GM23338 (cell line): ENCODE measurements around the gene SCTR. TPM values are rescaled to one million over a fixed set of nuclear protein-coding genes. Genes with fewer than 3 reads are reported as not detected.

ENCODE experiments used
- ATAC-seq: fragments of 200-7000 bp; cut with Tn5 transposase; 3 replicates; pipeline ENCODE4 v1.9.1; 2020
- DNase-seq: peaks from one replicate; pipeline ENCODE4 v3.0.0-alpha.2; 2015; ENCODE audit warnings: low spot score
- H2AFZ ChIP-seq: fragments of 200-600 bp; sonication (generic); 2 replicates; pipeline ENCODE4 v1.8.0; 2016; ENCODE audit warnings: antibody characterized with exemption, mild to moderate bottlenecking, moderate library complexity
- H3F3A ChIP-seq: fragments of 200-600 bp; sonication (generic); replicated peaks from 2 replicates; pipeline ENCODE4 v1.8.0; 2017; ENCODE audit warnings: antibody characterized with exemption, mixed run types, low read depth
- H3K27ac ChIP-seq: fragments of 200-600 bp; sonication (generic); 2 replicates; pipeline ENCODE4 v1.6.1; 2016; ENCODE audit warnings: low read depth
- H3K27me3 ChIP-seq: fragments of 200-600 bp; sonication (generic); 2 replicates; pipeline ENCODE4 v1.8.0; 2016; ENCODE audit warnings: mild to moderate bottlenecking, mixed run types, moderate library complexity; ENCODE audit not compliant: insufficient read depth
- H3K36me3 ChIP-seq: fragments of 200-600 bp; sonication (generic); 2 replicates; pipeline ENCODE4 v1.8.0; 2016; ENCODE audit warnings: mild to moderate bottlenecking; ENCODE audit not compliant: insufficient read depth
- H3K4me1 ChIP-seq: fragments of 200-600 bp; sonication (generic); 2 replicates; pipeline ENCODE4 v1.8.0; 2016; ENCODE audit warnings: mild to moderate bottlenecking, moderate library complexity; ENCODE audit not compliant: insufficient read depth
- H3K4me2 ChIP-seq: fragments of 200-600 bp; sonication (generic); 2 replicates; pipeline ENCODE4 v1.7.1; 2017; ENCODE audit warnings: mixed run types
- H3K4me3 ChIP-seq: fragments of 200-600 bp; sonication (generic); 2 replicates; pipeline ENCODE4 v1.6.1; 2016; ENCODE audit warnings: mixed run types
- H3K79me2 ChIP-seq: fragments of 200-600 bp; sonication (generic); replicated peaks from 2 replicates; pipeline ENCODE4 v1.8.0; 2017; ENCODE audit warnings: mild to moderate bottlenecking; ENCODE audit not compliant: insufficient read depth
- H3K9me2 ChIP-seq: fragments of 200-600 bp; sonication (generic); 2 replicates; pipeline ENCODE4 v1.8.0; 2017; ENCODE audit not compliant: insufficient read depth
- H4K20me1 ChIP-seq: fragments of 200-600 bp; sonication (generic); replicated peaks from 2 replicates; pipeline ENCODE4 v1.8.0; 2017; ENCODE audit warnings: mild to moderate bottlenecking; ENCODE audit not compliant: insufficient read depth
- H3K27ac Mint-ChIP-seq: 2 replicates; pipeline ENCODE4 v1.8.0; 2020; ENCODE audit warnings: inconsistent platforms, mild to moderate bottlenecking, moderate library complexity, mixed read lengths
- H3K27me3 Mint-ChIP-seq: 3 replicates; pipeline ENCODE4 v1.8.0; 2022; ENCODE audit warnings: low read depth, mild to moderate bottlenecking, moderate library complexity, mixed read lengths, inconsistent platforms; ENCODE audit not compliant: insufficient read depth, poor library complexity
- H3K36me3 Mint-ChIP-seq: 3 replicates; pipeline ENCODE4 v1.8.0; 2021; ENCODE audit warnings: low read depth, mild to moderate bottlenecking, inconsistent platforms, moderate library complexity, mixed read lengths
- H3K4me1 Mint-ChIP-seq: 3 replicates; pipeline ENCODE4 v1.8.0; 2020; ENCODE audit warnings: mild to moderate bottlenecking, inconsistent platforms, mixed read lengths
- H3K4me3 Mint-ChIP-seq: 3 replicates; pipeline ENCODE4 v1.8.0; 2021; ENCODE audit warnings: moderate library complexity, mild to moderate bottlenecking, inconsistent platforms, mixed read lengths
- H3K9me3 Mint-ChIP-seq: 3 replicates; pipeline ENCODE4 v1.8.0; 2020; ENCODE audit warnings: moderate library complexity, mild to moderate bottlenecking, inconsistent platforms, mixed read lengths
- CREB1 ChIP-seq: fragments of 250-450 bp; sonication (Bioruptor Pico); IDR thresholded peaks from 2 replicates; pipeline ENCODE4 v1.5.0; 2020; ENCODE audit warnings: low read depth, mild to moderate bottlenecking, moderate library complexity
- EZH2 ChIP-seq: fragments of 200-600 bp; sonication (generic); IDR thresholded peaks from one replicate; pipeline ENCODE4 v1.8.0; 2017; ENCODE audit warnings: antibody characterized with exemption, mild to moderate bottlenecking, low read depth; ENCODE audit not compliant: unreplicated experiment
- EZH2phosphoT487 ChIP-seq: fragments of 200-600 bp; sonication (generic); IDR thresholded peaks from one replicate; pipeline ENCODE4 v1.8.1; 2018; ENCODE audit warnings: antibody characterized with exemption; ENCODE audit not compliant: unreplicated experiment
- JUNB ChIP-seq: IDR thresholded peaks from one replicate; pipeline ENCODE4 v1.6.1; 2016; ENCODE audit warnings: antibody characterized with exemption; ENCODE audit not compliant: unreplicated experiment
- NANOG ChIP-seq: IDR thresholded peaks from 2 replicates; pipeline ENCODE4 v1.6.1; 2016; ENCODE audit warnings: antibody characterized with exemption, borderline replicate concordance
- POLR2AphosphoS5 ChIP-seq: IDR thresholded peaks from 2 replicates; pipeline ENCODE4 v1.6.1; 2016; ENCODE audit warnings: antibody characterized with exemption, low read depth
- STAT1 ChIP-seq: IDR thresholded peaks from one replicate; pipeline ENCODE4 v1.6.1; 2016; ENCODE audit warnings: antibody characterized with exemption; ENCODE audit not compliant: unreplicated experiment
- ZNF114 ChIP-seq: fragments of 250-450 bp; sonication (Bioruptor Pico); IDR thresholded peaks from 2 replicates; pipeline ENCODE4 v1.5.0; 2020; ENCODE audit warnings: mild to moderate bottlenecking, moderate library complexity
- ZNF331 ChIP-seq: fragments of 250-450 bp; sonication (Bioruptor Pico); IDR thresholded peaks from 2 replicates; pipeline ENCODE4 v1.5.0; 2020; ENCODE audit warnings: low read depth, mild to moderate bottlenecking, moderate library complexity
- polyA plus RNA-seq: library from polyadenylated mRNA; unstranded; fragments of >200 nt; fragmentation: Nextera tagmentation; extraction: Ambion mirVana; gene quantifications from 2 replicates; pipeline ENCODE4 v1.2.1, GENCODE V29; 2016
- total RNA-seq: library from RNA; depleted of rRNA; stranded (reverse); fragments of >200 nt; shearing (Covaris generic); gene quantifications from 2 replicates; pipeline ENCODE4 v1.2.3, GENCODE V29; 2014
- TF ChIP-seq, protein P1 (sequence below): fragments of 250-450 bp; sonication (Bioruptor Pico); IDR thresholded peaks from 2 replicates; pipeline ENCODE4 v1.5.0; 2020; ENCODE audit warnings: mild to moderate bottlenecking, moderate library complexity
- TF ChIP-seq, protein P2 (sequence below), 2 experiments: fragments of 200-600 bp in 1 of 2; sonication (generic) in 1 of 2; conservative IDR thresholded peaks; 2 replicates each; pipeline versions ENCODE4 v1.5.1 to v1.6.1; 2016 to 2017; ENCODE audit warnings: antibody characterized with exemption in 2 of 2, low read depth in 2 of 2, mild to moderate bottlenecking in 2 of 2, moderate library complexity in 1 of 2
- TF ChIP-seq, protein P3 (sequence below): IDR thresholded peaks from 2 replicates; pipeline ENCODE4 v1.6.1; 2016; ENCODE audit warnings: antibody characterized with exemption
- TF ChIP-seq, protein P4 (sequence below): IDR thresholded peaks from one replicate; pipeline ENCODE4 v1.6.1; 2018; ENCODE audit warnings: antibody characterized with exemption; ENCODE audit not compliant: unreplicated experiment

Gene SCTR
- total and polyA plus RNA-seq, 2 experiments from 2014 or later = not detected

DNA sequence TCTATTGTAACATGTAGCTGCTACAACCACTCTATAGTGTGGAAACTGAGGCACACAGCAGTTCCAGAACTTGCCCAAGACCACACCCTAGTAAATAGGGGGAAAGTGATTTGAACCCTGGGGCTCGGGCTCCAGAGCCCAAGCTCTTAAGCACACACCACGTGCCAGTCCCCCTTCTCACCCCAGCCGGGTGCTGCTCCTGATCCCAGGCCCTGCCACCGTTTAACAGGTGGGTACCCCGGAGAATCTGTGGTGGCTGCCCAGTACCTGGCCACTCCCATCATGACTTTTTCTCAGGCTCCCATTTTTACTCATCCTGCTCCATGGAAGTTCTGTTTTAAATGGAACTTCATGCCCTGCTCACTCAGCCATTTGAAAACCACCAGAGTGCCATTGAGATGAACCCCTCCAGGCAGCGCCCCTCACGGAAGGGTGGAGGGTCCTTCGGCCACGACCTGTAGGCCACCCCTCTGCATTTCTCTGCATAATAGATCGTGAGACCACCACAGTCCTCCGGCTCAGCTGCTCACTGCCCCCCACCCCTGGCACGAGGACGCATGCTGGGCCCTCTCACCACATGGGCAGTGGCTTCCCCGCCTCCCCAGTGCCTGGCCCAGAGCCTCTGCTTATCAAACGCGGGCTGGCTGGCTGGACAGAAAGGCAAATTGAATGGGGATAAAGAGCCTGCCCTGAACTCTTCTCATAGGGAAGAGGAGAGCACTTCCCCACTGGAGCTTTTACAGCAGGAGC lies 50.5 kb downstream of the SCTR start:
- Histone ChIP-seq H3K4me3 (no peak overlapping the region), H4K20me1 (no peaks in the 10 kb centered on the region), H2AFZ (peak overlapping the region; percentile 7; the same call in 1 of the 2 replicates), H3K36me3 (no peaks in the 10 kb centered on the region), H3K27me3 (no peaks in the 10 kb centered on the region), H3F3A (no peaks in the 10 kb centered on the region), H3K4me2 (no peak overlapping the region), H3K9me2 (0 out of 2 replicates have a peak, but pooled peaks cover 5% of the 10 kb centered on the region), H3K79me2 (no peaks in the 10 kb centered on the region), H3K4me1 (peaks cover 15% of the 10 kb centered on the region), H3K27ac (no peak overlapping the region)
- Mint-ChIP-seq H3K4me1 (peaks cover 23% of the 10 kb centered on the region), H3K4me3 (no peak overlapping the region), H3K36me3 (no peaks in the 10 kb centered on the region), H3K9me3 (no peaks in the 10 kb centered on the region; the same call in 2 of the 3 replicates), H3K27ac (no peak overlapping the region), H3K27me3 (no peaks in the 10 kb centered on the region)
- no peak for TF ChIP-seq POLR2AphosphoS5
- TF ChIP-seq, protein P1, sequence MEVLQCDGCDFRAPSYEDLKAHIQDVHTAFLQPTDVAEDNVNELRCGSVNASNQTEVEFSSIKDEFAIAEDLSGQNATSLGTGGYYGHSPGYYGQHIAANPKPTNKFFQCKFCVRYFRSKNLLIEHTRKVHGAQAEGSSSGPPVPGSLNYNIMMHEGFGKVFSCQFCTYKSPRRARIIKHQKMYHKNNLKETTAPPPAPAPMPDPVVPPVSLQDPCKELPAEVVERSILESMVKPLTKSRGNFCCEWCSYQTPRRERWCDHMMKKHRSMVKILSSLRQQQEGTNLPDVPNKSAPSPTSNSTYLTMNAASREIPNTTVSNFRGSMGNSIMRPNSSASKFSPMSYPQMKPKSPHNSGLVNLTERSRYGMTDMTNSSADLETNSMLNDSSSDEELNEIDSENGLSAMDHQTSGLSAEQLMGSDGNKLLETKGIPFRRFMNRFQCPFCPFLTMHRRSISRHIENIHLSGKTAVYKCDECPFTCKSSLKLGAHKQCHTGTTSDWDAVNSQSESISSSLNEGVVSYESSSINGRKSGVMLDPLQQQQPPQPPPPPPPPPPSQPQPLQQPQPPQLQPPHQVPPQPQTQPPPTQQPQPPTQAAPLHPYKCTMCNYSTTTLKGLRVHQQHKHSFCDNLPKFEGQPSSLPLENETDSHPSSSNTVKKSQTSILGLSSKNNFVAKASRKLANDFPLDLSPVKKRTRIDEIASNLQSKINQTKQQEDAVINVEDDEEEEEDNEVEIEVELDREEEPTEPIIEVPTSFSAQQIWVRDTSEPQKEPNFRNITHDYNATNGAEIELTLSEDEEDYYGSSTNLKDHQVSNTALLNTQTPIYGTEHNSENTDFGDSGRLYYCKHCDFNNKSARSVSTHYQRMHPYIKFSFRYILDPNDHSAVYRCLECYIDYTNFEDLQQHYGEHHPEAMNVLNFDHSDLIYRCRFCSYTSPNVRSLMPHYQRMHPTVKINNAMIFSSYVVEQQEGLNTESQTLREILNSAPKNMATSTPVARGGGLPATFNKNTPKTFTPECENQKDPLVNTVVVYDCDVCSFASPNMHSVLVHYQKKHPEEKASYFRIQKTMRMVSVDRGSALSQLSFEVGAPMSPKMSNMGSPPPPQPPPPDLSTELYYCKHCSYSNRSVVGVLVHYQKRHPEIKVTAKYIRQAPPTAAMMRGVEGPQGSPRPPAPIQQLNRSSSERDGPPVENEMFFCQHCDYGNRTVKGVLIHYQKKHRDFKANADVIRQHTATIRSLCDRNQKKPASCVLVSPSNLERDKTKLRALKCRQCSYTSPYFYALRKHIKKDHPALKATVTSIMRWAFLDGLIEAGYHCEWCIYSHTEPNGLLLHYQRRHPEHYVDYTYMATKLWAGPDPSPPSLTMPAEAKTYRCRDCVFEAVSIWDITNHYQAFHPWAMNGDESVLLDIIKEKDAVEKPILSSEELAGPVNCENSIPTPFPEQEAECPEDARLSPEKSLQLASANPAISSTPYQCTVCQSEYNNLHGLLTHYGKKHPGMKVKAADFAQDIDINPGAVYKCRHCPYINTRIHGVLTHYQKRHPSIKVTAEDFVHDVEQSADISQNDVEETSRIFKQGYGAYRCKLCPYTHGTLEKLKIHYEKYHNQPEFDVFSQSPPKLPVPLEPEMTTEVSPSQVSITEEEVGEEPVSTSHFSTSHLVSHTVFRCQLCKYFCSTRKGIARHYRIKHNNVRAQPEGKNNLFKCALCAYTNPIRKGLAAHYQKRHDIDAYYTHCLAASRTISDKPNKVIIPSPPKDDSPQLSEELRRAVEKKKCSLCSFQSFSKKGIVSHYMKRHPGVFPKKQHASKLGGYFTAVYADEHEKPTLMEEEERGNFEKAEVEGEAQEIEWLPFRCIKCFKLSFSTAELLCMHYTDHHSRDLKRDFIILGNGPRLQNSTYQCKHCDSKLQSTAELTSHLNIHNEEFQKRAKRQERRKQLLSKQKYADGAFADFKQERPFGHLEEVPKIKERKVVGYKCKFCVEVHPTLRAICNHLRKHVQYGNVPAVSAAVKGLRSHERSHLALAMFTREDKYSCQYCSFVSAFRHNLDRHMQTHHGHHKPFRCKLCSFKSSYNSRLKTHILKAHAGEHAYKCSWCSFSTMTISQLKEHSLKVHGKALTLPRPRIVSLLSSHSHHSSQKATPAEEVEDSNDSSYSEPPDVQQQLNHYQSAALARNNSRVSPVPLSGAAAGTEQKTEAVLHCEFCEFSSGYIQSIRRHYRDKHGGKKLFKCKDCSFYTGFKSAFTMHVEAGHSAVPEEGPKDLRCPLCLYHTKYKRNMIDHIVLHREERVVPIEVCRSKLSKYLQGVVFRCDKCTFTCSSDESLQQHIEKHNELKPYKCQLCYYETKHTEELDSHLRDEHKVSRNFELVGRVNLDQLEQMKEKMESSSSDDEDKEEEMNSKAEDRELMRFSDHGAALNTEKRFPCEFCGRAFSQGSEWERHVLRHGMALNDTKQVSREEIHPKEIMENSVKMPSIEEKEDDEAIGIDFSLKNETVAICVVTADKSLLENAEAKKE (CRISPR knock-in tag) = no peak
- TF ChIP-seq EZH2 = no peak
- TF ChIP-seq STAT1 = no peak
- TF ChIP-seq, protein P2, sequence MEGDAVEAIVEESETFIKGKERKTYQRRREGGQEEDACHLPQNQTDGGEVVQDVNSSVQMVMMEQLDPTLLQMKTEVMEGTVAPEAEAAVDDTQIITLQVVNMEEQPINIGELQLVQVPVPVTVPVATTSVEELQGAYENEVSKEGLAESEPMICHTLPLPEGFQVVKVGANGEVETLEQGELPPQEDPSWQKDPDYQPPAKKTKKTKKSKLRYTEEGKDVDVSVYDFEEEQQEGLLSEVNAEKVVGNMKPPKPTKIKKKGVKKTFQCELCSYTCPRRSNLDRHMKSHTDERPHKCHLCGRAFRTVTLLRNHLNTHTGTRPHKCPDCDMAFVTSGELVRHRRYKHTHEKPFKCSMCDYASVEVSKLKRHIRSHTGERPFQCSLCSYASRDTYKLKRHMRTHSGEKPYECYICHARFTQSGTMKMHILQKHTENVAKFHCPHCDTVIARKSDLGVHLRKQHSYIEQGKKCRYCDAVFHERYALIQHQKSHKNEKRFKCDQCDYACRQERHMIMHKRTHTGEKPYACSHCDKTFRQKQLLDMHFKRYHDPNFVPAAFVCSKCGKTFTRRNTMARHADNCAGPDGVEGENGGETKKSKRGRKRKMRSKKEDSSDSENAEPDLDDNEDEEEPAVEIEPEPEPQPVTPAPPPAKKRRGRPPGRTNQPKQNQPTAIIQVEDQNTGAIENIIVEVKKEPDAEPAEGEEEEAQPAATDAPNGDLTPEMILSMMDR (conservative IDR thresholded peaks at IDR 0.05; ENCODE audit: low read depth in 2 of 2) = no peak
- TF ChIP-seq NANOG = no peak
- TF ChIP-seq EZH2phosphoT487 = no peak
- TF ChIP-seq, protein P3, sequence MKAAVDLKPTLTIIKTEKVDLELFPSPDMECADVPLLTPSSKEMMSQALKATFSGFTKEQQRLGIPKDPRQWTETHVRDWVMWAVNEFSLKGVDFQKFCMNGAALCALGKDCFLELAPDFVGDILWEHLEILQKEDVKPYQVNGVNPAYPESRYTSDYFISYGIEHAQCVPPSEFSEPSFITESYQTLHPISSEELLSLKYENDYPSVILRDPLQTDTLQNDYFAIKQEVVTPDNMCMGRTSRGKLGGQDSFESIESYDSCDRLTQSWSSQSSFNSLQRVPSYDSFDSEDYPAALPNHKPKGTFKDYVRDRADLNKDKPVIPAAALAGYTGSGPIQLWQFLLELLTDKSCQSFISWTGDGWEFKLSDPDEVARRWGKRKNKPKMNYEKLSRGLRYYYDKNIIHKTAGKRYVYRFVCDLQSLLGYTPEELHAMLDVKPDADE = no peak
- TF ChIP-seq, protein P4, sequence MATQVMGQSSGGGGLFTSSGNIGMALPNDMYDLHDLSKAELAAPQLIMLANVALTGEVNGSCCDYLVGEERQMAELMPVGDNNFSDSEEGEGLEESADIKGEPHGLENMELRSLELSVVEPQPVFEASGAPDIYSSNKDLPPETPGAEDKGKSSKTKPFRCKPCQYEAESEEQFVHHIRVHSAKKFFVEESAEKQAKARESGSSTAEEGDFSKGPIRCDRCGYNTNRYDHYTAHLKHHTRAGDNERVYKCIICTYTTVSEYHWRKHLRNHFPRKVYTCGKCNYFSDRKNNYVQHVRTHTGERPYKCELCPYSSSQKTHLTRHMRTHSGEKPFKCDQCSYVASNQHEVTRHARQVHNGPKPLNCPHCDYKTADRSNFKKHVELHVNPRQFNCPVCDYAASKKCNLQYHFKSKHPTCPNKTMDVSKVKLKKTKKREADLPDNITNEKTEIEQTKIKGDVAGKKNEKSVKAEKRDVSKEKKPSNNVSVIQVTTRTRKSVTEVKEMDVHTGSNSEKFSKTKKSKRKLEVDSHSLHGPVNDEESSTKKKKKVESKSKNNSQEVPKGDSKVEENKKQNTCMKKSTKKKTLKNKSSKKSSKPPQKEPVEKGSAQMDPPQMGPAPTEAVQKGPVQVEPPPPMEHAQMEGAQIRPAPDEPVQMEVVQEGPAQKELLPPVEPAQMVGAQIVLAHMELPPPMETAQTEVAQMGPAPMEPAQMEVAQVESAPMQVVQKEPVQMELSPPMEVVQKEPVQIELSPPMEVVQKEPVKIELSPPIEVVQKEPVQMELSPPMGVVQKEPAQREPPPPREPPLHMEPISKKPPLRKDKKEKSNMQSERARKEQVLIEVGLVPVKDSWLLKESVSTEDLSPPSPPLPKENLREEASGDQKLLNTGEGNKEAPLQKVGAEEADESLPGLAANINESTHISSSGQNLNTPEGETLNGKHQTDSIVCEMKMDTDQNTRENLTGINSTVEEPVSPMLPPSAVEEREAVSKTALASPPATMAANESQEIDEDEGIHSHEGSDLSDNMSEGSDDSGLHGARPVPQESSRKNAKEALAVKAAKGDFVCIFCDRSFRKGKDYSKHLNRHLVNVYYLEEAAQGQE = no peak
- TF ChIP-seq CREB1 = no peak
- TF ChIP-seq ZNF114 (CRISPR knock-in tag) = no peak
- no peak for TF ChIP-seq JUNB
- TF ChIP-seq ZNF331 = no peak
- DNase-seq = no peak
- ATAC-seq = no peak
